PFSK-1 (cell line): ENCODE data around the gene AIFM3.

Experiments used
- FOXP2 ChIP-seq: optimal IDR thresholded peaks from 2 replicates; pipeline ENCODE3; 2011; ENCODE audit warnings: borderline replicate concordance, control low read depth, inconsistent platforms; ENCODE audit not compliant: insufficient read depth; ENCODE audit errors: extremely low read length, extremely low read depth
- POLR2AphosphoS5 ChIP-seq: IDR thresholded peaks from 2 replicates; pipeline ENCODE4 v1.6.1; 2012; ENCODE audit warnings: low read depth, mild to moderate bottlenecking, control low read depth, low read length, moderate library complexity
- SIN3A ChIP-seq: IDR thresholded peaks from 2 replicates; pipeline ENCODE4 v1.6.1; 2012; ENCODE audit warnings: mild to moderate bottlenecking, low read length, moderate library complexity, borderline replicate concordance; ENCODE audit not compliant: insufficient read depth
- TAF1 ChIP-seq: IDR thresholded peaks from 2 replicates; pipeline ENCODE4 v1.6.1; 2012; ENCODE audit warnings: low read length, control low read depth, borderline replicate concordance; ENCODE audit not compliant: insufficient read depth
- TF ChIP-seq, protein P1 (sequence below), 2 experiments: IDR thresholded peaks; 2 replicates each; pipeline versions ENCODE4 v1.6.1 to v1.8.0; 2011 to 2012; ENCODE audit warnings: low read depth in 2 of 2, low read length in 2 of 2, control low read depth in 1 of 2, inconsistent platforms in 1 of 2, mild to moderate bottlenecking in 1 of 2, moderate library complexity in 1 of 2; ENCODE audit not compliant: insufficient read depth in 1 of 2

AIFM3 gene

DNA sequence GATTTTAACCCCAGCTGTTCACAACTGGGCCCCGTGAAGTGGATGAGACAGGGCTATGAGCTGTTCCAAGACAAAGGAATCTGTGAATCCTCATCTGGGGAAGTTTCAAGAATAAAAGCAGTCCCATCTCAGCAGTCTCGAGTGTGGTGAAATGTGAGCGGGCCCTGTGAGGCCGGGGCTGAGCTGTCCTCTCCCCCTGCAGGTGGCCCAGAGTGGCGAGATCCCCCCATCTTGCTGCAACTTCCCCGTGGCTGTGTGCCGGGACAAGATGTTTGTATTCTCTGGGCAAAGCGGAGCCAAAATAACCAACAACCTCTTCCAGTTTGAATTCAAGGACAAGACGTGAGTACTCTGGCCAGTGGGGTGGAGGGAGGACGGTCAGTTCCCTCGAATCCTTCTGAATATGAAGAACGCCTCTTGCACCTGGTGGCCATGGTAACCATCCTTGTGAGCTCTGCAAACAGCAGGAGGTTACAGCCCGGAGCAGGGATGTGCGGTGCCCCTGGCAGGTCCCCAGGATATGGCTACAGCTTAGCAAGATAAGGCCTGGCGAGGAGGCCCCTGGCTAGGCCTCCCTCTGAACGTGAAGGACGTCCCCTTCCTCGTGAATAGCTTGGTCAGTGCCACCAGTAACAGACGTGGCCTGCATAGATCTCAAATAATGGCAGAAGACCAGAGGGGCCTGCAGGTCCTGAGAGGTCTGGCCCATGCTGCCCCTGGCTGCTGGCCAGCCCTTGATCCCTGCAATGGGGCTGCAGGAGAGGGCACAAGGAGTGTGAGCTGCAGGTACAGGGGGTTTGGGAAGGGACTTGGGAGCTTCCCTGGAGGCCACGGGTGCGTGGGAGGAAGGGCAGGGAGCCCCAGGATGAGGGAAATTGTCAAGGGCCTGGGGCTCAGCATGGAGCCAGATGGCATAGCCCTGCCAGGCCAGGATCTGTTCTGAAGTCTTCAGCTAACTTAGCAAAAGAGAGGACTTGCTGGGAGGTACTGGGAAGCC is 23.4 kb downstream of the AIFM3 start:
- TF ChIP-seq FOXP2 (no peak), POLR2AphosphoS5 (no peak), TAF1 (no peak), SIN3A (no peak)
- TF ChIP-seq, protein P1, sequence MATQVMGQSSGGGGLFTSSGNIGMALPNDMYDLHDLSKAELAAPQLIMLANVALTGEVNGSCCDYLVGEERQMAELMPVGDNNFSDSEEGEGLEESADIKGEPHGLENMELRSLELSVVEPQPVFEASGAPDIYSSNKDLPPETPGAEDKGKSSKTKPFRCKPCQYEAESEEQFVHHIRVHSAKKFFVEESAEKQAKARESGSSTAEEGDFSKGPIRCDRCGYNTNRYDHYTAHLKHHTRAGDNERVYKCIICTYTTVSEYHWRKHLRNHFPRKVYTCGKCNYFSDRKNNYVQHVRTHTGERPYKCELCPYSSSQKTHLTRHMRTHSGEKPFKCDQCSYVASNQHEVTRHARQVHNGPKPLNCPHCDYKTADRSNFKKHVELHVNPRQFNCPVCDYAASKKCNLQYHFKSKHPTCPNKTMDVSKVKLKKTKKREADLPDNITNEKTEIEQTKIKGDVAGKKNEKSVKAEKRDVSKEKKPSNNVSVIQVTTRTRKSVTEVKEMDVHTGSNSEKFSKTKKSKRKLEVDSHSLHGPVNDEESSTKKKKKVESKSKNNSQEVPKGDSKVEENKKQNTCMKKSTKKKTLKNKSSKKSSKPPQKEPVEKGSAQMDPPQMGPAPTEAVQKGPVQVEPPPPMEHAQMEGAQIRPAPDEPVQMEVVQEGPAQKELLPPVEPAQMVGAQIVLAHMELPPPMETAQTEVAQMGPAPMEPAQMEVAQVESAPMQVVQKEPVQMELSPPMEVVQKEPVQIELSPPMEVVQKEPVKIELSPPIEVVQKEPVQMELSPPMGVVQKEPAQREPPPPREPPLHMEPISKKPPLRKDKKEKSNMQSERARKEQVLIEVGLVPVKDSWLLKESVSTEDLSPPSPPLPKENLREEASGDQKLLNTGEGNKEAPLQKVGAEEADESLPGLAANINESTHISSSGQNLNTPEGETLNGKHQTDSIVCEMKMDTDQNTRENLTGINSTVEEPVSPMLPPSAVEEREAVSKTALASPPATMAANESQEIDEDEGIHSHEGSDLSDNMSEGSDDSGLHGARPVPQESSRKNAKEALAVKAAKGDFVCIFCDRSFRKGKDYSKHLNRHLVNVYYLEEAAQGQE (IDR thresholded peaks at IDR 0.05; ENCODE audit: insufficient read depth in 1 of 2, low read depth in 2 of 2, low read length in 2 of 2): no peak

DNA sequence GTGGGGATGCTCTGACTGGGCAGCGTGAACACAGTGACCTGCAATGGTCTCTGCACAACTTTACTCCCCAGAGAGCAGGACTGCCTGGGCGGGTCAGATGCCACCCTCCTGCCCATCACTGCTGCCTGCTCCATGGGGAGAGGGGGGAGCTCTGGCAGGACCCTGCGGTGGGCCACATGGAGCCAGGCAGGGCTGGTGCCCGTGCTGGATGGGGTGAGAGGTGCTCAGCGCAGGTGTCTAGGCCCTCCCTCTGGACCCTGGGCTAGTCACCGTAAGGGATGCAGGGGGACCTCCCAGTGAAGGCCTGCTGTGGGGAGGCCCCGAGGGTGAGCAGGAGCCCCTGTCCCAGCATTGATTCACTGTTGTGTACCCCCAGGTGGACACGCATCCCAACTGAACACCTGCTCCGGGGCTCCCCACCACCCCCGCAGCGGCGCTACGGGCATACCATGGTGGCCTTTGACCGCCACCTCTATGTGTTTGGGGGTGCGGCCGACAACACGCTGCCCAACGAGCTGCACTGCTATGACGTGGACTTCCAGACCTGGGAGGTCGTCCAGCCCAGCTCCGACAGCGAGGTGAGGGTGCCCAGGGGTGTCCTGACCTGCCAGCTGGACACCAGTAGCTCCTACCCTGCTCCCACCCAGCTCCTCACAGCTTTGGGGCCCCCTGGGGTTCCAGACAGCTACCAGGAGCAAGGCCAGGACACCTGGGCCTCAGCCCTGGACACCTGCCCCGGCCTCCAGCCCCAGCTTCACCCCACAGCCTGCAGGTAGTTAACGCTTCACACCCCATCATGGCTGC is 24.4 kb downstream of the AIFM3 start:
- no peak for TF ChIP-seq TAF1
- TF ChIP-seq, protein P1 (IDR thresholded peaks at IDR 0.05; ENCODE audit: insufficient read depth in 1 of 2, low read depth in 2 of 2, low read length in 2 of 2): no peak
- no peak for TF ChIP-seq POLR2AphosphoS5
- no peak for TF ChIP-seq FOXP2
- TF ChIP-seq SIN3A: no peak

DNA sequence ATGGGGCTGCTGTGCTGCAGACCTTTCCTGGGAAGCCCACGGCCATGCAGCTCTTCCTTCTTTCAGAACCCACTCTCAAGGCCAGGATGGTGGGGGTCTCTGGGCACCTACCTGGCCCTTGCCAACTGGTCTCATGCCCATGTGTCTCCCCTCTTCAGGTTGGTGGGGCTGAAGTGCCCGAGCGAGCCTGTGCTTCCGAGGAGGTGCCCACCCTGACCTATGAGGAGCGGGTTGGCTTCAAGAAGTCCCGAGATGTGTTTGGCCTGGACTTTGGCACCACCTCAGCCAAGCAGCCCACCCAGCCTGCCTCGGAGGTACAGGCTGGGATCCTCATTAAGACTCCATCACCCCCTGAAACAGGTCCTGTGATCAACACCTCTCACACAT is 25.0 kb downstream of the AIFM3 start:
- TF ChIP-seq TAF1: no peak
- TF ChIP-seq, protein P1 (IDR thresholded peaks at IDR 0.05; ENCODE audit: insufficient read depth in 1 of 2, low read depth in 2 of 2, low read length in 2 of 2): no peak
- no peak for TF ChIP-seq POLR2AphosphoS5
- TF ChIP-seq FOXP2: no peak
- no peak for TF ChIP-seq SIN3A

DNA sequence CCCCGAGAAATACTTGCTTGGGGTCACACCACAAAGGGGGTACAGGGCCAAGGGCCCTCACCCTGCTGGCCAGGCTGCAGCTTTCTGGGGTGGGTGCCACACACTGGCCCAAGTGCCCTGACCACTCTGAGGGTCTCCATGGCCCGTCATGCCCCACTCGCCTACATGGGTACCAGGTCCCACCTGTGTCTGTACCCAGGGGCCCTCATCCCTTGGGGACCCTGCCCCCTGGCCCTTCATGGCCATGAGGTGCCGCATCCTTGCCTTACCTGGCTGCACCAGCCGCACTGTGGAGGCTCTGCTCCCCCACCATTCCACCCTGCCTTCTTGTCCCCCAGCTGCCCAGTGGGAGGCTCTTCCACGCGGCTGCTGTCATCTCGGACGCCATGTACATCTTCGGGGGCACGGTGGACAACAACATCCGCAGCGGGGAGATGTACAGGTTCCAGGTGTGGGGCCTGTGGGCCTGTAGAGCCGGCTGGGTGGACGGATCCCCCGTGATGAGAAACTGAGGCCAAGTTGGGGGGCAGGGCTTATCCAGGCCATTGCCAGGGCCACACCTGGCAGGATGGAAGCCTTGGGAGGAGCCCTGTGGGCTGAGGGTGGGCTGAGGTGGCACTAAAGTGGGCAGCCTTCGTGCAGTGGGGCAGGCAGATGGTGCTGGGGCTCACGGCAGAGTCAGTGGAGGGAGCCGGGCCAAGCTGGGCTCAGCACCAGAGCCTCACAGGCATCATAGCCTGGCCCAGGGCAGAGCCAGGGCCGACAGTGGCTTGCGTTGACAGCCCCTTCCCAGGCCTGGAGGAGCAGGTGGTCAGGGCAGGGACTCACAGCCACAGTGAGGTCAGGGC is 25.6 kb downstream of the AIFM3 start:
- TF ChIP-seq, protein P1 (IDR thresholded peaks at IDR 0.05; ENCODE audit: insufficient read depth in 1 of 2, low read depth in 2 of 2, low read length in 2 of 2): no peak
